Loucy (cell line): ENCODE measurements around the gene TLCD3B.

Source experiments
- CTCF ChIP-seq: fragments of 200-600 bp; sonication (generic); conservative IDR thresholded peaks from 2 replicates; pipeline ENCODE4 v1.5.1; 2014; ENCODE audit warnings: mild to moderate bottlenecking, antibody characterized with exemption, low read length
- EZH2phosphoT487 ChIP-seq: fragments of 200-600 bp; IDR thresholded peaks from 2 replicates; pipeline ENCODE4 v1.6.1; 2018; ENCODE audit warnings: antibody characterized with exemption, mild to moderate bottlenecking, moderate library complexity, borderline replicate concordance

DNA sequence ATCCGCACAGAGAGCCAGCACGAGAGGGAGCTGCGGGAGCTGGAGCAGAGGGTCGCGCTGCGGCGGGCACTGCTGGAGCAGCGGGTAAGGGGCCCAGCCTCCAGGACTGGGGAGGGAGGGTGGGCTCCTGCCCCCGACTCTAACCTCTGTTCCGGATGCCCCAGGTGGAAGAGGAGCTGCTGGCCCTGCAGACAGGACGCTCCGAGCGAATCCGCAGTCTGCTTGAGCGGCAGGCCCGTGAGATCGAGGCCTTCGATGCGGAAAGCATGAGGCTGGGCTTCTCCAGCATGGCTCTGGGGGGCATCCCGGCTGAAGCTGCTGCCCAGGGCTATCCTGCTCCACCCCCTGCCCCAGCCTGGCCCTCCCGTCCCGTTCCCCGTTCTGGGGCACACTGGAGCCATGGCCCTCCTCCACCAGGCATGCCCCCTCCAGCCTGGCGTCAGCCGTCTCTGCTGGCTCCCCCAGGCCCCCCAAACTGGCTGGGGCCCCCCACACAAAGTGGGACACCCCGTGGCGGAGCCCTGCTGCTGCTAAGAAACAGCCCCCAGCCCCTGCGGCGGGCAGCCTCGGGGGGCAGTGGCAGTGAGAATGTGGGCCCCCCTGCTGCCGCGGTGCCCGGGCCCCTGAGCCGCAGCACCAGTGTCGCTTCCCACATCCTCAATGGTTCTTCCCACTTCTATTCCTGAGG, 40.0 kb downstream of the TLCD3B start:
- no peak for TF ChIP-seq CTCF
- TF ChIP-seq EZH2phosphoT487 = no peak
